ENCODE data around the gene DICER1. TPM values are rescaled to one million over a fixed set of nuclear protein-coding genes. Genes with fewer than 3 reads are reported as not detected.

DICER1 gene
- total RNA-seq, 1 donor from 2014 or later = 70.0 TPM

- Histone ChIP-seq H3K4me1 (no peaks in the 10 kb centered on the region), H3K9me3 (ENCODE audit: low read depth) (no peaks in the 10 kb centered on the region), H3K27me3 (no peaks in the 10 kb centered on the region), H3K27ac (no peak overlapping the region), H3K9ac (no peak overlapping the region), H3K4me2 (no peak overlapping the region), H3K4me3 (no peak overlapping the region), H3F3A (ENCODE audit: low read depth) (no peaks in the 10 kb centered on the region), H2AFZ (replicated peaks) (no peak overlapping the region), H4K20me1 (ENCODE audit: low read depth) (peaks cover 4% of the 10 kb centered on the region), H3K36me3 (peaks cover 29% of the 10 kb centered on the region), H3K79me2 (ENCODE audit: low read depth) (no peaks in the 10 kb centered on the region)
- Mint-ChIP-seq H3K4me3 (no peak overlapping the region), H3K9me3 (no peaks in the 10 kb centered on the region), H3K36me3 (peaks cover 49% of the 10 kb centered on the region), H3K27ac (no peak overlapping the region), H3K27me3 (ENCODE audit: insufficient read depth, low read depth) (no peaks in the 10 kb centered on the region), H3K4me1 (no peaks in the 10 kb centered on the region)
- no peak for TF ChIP-seq EZH2phosphoT487 (IDR thresholded peaks at IDR 0.05)
- TF ChIP-seq, protein P1, sequence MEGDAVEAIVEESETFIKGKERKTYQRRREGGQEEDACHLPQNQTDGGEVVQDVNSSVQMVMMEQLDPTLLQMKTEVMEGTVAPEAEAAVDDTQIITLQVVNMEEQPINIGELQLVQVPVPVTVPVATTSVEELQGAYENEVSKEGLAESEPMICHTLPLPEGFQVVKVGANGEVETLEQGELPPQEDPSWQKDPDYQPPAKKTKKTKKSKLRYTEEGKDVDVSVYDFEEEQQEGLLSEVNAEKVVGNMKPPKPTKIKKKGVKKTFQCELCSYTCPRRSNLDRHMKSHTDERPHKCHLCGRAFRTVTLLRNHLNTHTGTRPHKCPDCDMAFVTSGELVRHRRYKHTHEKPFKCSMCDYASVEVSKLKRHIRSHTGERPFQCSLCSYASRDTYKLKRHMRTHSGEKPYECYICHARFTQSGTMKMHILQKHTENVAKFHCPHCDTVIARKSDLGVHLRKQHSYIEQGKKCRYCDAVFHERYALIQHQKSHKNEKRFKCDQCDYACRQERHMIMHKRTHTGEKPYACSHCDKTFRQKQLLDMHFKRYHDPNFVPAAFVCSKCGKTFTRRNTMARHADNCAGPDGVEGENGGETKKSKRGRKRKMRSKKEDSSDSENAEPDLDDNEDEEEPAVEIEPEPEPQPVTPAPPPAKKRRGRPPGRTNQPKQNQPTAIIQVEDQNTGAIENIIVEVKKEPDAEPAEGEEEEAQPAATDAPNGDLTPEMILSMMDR (IDR thresholded peaks at IDR 0.05) = no peak
- TF ChIP-seq EZH2 (IDR thresholded peaks at IDR 0.05) = no peak
- DNase-seq (ENCODE audit: low spot score) = no peak
Measured at GRCh38 chr14:95111507-95112164, 45.7 kb downstream of the DICER1 start.

DNA sequence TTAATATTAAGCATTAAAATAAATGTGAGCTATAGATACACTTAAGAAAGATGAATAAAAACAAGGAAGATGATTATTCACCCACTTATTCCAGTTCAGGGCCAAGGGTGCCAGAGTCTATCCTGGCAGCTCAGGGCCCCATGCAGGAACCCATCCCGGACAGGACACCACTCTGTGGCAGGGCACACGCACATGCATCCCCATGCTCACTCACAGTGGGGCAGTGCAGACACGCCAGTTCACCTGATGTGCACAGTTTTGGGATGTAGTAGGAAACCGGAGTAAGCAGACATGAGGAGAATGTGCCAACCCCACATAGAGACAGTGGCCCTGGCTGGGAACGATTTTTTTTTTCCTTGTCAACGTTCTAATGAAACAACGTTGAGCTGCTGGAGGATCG, 47.2 kb downstream of the DICER1 start:
- peaks cover 43% of the 10 kb centered on the region for H3K36me3 Mint-ChIP-seq

GRCh38 chr14:95107711-95108110, 49.6 kb downstream of the DICER1 start:
- no peak overlapping the region for H3K4me3 Mint-ChIP-seq
- Histone ChIP-seq H3K79me2 (ENCODE audit: low read depth) (no peaks in the 10 kb centered on the region), H4K20me1 (ENCODE audit: low read depth) (no peaks in the 10 kb centered on the region), H3K27ac (no peak overlapping the region), H3K9me3 (ENCODE audit: low read depth) (no peaks in the 10 kb centered on the region), H3F3A (ENCODE audit: low read depth) (no peaks in the 10 kb centered on the region), H3K4me3 (no peak overlapping the region), H3K9ac (no peak overlapping the region), H3K36me3 (peaks cover 27% of the 10 kb centered on the region), H3K4me1 (no peaks in the 10 kb centered on the region), H3K27me3 (no peaks in the 10 kb centered on the region), H2AFZ (replicated peaks) (no peak overlapping the region), H3K4me2 (no peak overlapping the region)
- no peaks in the 10 kb centered on the region for H3K9me3 Mint-ChIP-seq
- H3K36me3 Mint-ChIP-seq = peaks cover 43% of the 10 kb centered on the region
- H3K27me3 Mint-ChIP-seq (ENCODE audit: insufficient read depth, low read depth) = no peaks in the 10 kb centered on the region
- peaks cover 2% of the 10 kb centered on the region for H3K4me1 Mint-ChIP-seq
- H3K27ac Mint-ChIP-seq = no peak overlapping the region
- TF ChIP-seq, protein P1 (IDR thresholded peaks at IDR 0.05) = no peak
- TF ChIP-seq EZH2phosphoT487 (IDR thresholded peaks at IDR 0.05) = no peak
- TF ChIP-seq EZH2 (IDR thresholded peaks at IDR 0.05) = no peak
- DNase-seq (ENCODE audit: low spot score) = no peak

More for the DNA sequence above, 47.2 kb downstream of the DICER1 start:
- Histone ChIP-seq H3K4me2 (no peak overlapping the region), H3K79me2 (ENCODE audit: low read depth) (no peaks in the 10 kb centered on the region), H3K27ac (no peak overlapping the region), H3K9me3 (ENCODE audit: low read depth) (no peaks in the 10 kb centered on the region), H3K36me3 (peaks cover 31% of the 10 kb centered on the region), H3K27me3 (no peaks in the 10 kb centered on the region), H3K9ac (no peak overlapping the region), H4K20me1 (ENCODE audit: low read depth) (peaks cover 4% of the 10 kb centered on the region), H2AFZ (replicated peaks) (no peak overlapping the region), H3F3A (ENCODE audit: low read depth) (no peaks in the 10 kb centered on the region), H3K4me1 (no peaks in the 10 kb centered on the region), H3K4me3 (no peak overlapping the region)
- Mint-ChIP-seq H3K4me1 (no peaks in the 10 kb centered on the region), H3K9me3 (no peaks in the 10 kb centered on the region), H3K27ac (peak overlapping the region; percentile 53), H3K27me3 (ENCODE audit: insufficient read depth, low read depth) (no peaks in the 10 kb centered on the region), H3K4me3 (no peak overlapping the region)
- TF ChIP-seq, protein P1 (IDR thresholded peaks at IDR 0.05) = no peak
- TF ChIP-seq EZH2phosphoT487 (IDR thresholded peaks at IDR 0.05) (no peak), EZH2 (IDR thresholded peaks at IDR 0.05) (no peak)
- DNase-seq (ENCODE audit: low spot score) = no peak

Measured in neural progenitor cell (in vitro differentiated cells).